GM12878 (cell line): ENCODE results near the gene BFSP2. TPM values are rescaled to one million over a fixed set of nuclear protein-coding genes. Genes with fewer than 3 reads are reported as not detected.

Experiments used
- ATAC-seq: fragments of 200-7000 bp; cut with Tn5 transposase; 3 replicates; pipeline ENCODE4 v1.9.1; 2020; ENCODE audit warnings: mild to moderate bottlenecking, moderate library complexity
- BruUV-seq: library from RNA; stranded (reverse); fragments of 400-500 nt; replicated peaks from 2 replicates; lab custom pipeline; 2021; lab: Mats Ljungman, UMichigan
- CTCF ChIA-PET: fragments of 300-600 bp; sonication (Branson Sonifier 250); formaldehyde crosslinking; extraction: SDS; loops from one replicate; lab custom pipeline; 2021; ENCODE audit warnings: inconsistent platforms; lab: Yijun Ruan, JAX
- POLR2A ChIA-PET: fragments of 350-600 bp; formaldehyde crosslinking; extraction: SDS; loops from one replicate; lab custom pipeline; 2021; ENCODE audit warnings: inconsistent platforms; lab: Charles Lee
- RAD21 ChIA-PET: fragments of 300-600 bp; sonication (Branson Sonifier 250); formaldehyde crosslinking; loops from one replicate; lab custom pipeline; 2023; ENCODE audit warnings: antibody characterized with exemption; ENCODE audit not compliant: unreplicated experiment; lab: Charles Lee
- SMC1A ChIA-PET: fragments of 300-600 bp; sonication (Branson Sonifier 250); formaldehyde crosslinking; loops from one replicate; lab custom pipeline; 2023; ENCODE audit not compliant: unreplicated experiment, uncharacterized antibody; lab: Charles Lee
- DNase-seq: peaks from one replicate; pipeline ENCODE4 v3.0.0-alpha.2; 2011; ENCODE audit warnings: low read depth, low spot score
- FAIRE-seq: peaks from 3 replicates; lab custom pipeline; 2011; peaks lifted over from hg19 to GRCh38; lab: Jason Lieb, UNC
- H2AFZ ChIP-seq: 2 replicates; pipeline ENCODE4 v1.6.0; 2011; ENCODE audit warnings: low read depth, low read length, control low read depth; ENCODE audit not compliant: control insufficient read depth
- H3K27ac ChIP-seq: 2 replicates; pipeline ENCODE4 v1.5.1; 2011; ENCODE audit warnings: control low read depth; ENCODE audit not compliant: control insufficient read depth, insufficient read depth
- H3K27me3 ChIP-seq, 2 experiments: replicated peaks in 1 of 2; 2 replicates each; pipeline versions ENCODE4 v1.6.0 to v1.6.1; 2011; ENCODE audit warnings: low read length in 1 of 2; ENCODE audit not compliant: control insufficient read depth in 2 of 2, insufficient read depth in 2 of 2
- H3K36me3 ChIP-seq, 2 experiments: 2 replicates each; pipeline ENCODE4 v1.5.1; 2011; ENCODE audit warnings: low read length in 1 of 2; ENCODE audit not compliant: control insufficient read depth in 2 of 2, insufficient read depth in 2 of 2
- H3K4me1 ChIP-seq: 2 replicates; pipeline ENCODE4 v1.6.1; 2011; ENCODE audit warnings: mild to moderate bottlenecking, low read length, moderate library complexity, mixed read lengths; ENCODE audit not compliant: control insufficient read depth, insufficient read depth
- H3K4me2 ChIP-seq: 2 replicates; pipeline ENCODE4 v1.6.0; 2011; ENCODE audit warnings: control low read depth; ENCODE audit not compliant: control insufficient read depth, insufficient read depth
- H3K4me3 ChIP-seq: fragments of 200-600 bp; sonication (generic); 2 replicates; pipeline ENCODE4 v1.5.1; 2016
- H3K79me2 ChIP-seq: 2 replicates; pipeline ENCODE4 v1.6.0; 2011; ENCODE audit warnings: low read length; ENCODE audit not compliant: control insufficient read depth, insufficient read depth
- H3K9ac ChIP-seq: 2 replicates; pipeline ENCODE4 v1.8.0; 2011; ENCODE audit warnings: low read length, control low read depth, mixed read lengths; ENCODE audit not compliant: control insufficient read depth, insufficient read depth
- H3K9me3 ChIP-seq: replicated peaks from 3 replicates; pipeline ENCODE4 v1.5.1; 2011; ENCODE audit warnings: mild to moderate bottlenecking, low read length; ENCODE audit not compliant: control insufficient read depth, insufficient read depth
- H4K20me1 ChIP-seq: 2 replicates; pipeline ENCODE4 v1.6.0; 2011; ENCODE audit not compliant: control insufficient read depth, insufficient read depth
- BCL11A ChIP-seq: IDR thresholded peaks from 2 replicates; pipeline ENCODE4 v1.6.1; 2011; ENCODE audit warnings: low read depth, low read length
- E4F1 ChIP-seq: fragments of 450-650 bp; IDR thresholded peaks from 2 replicates; pipeline ENCODE4 v1.6.1; 2018; ENCODE audit warnings: borderline replicate concordance, mild to moderate bottlenecking; ENCODE audit not compliant: partially characterized antibody
- ELK1 ChIP-seq: IDR thresholded peaks from 2 replicates; pipeline ENCODE4 v1.6.1; 2012; ENCODE audit warnings: low read depth, low read length, improper control_type of control experiment
- EZH2 ChIP-seq: IDR thresholded peaks from 2 replicates; pipeline ENCODE4 v1.6.1; 2012; ENCODE audit warnings: low read depth, mild to moderate bottlenecking, control low read depth, inconsistent platforms, low read length, borderline replicate concordance; ENCODE audit not compliant: control insufficient read depth
- GATAD2B ChIP-seq: fragments of 450-650 bp; conservative IDR thresholded peaks from 2 replicates; pipeline ENCODE4 v1.6.1; 2017; ENCODE audit warnings: low read depth, mild to moderate bottlenecking, moderate library complexity
- IKZF1 ChIP-seq: fragments of 450-650 bp; conservative IDR thresholded peaks from 2 replicates; pipeline ENCODE4 v1.6.1; 2017; ENCODE audit warnings: antibody characterized with exemption, mild to moderate bottlenecking
- KLF5 ChIP-seq: fragments of 450-650 bp; IDR thresholded peaks from 2 replicates; pipeline ENCODE4 v1.6.1; 2014; ENCODE audit warnings: mild to moderate bottlenecking; ENCODE audit not compliant: partially characterized antibody
- MEF2B ChIP-seq: fragments of 450-650 bp; IDR thresholded peaks from 2 replicates; pipeline ENCODE4 v1.6.1; 2018; ENCODE audit warnings: mild to moderate bottlenecking, moderate library complexity; ENCODE audit not compliant: partially characterized antibody, poor library complexity, severe bottlenecking
- NFXL1 ChIP-seq: fragments of 450-650 bp; IDR thresholded peaks from 2 replicates; pipeline ENCODE4 v1.6.1; 2017; ENCODE audit warnings: antibody characterized with exemption, mild to moderate bottlenecking, borderline replicate concordance
- RB1 ChIP-seq: fragments of 450-650 bp; formaldehyde crosslinking; IDR thresholded peaks from 2 replicates; pipeline ENCODE4 v1.6.1; 2017; ENCODE audit warnings: mild to moderate bottlenecking, borderline replicate concordance
- REST ChIP-seq: IDR thresholded peaks from 2 replicates; pipeline ENCODE4 v1.6.1; 2012; ENCODE audit warnings: mild to moderate bottlenecking, low read depth, low read length
- SMARCA5 ChIP-seq: fragments of 450-650 bp; IDR thresholded peaks from 2 replicates; pipeline ENCODE4 v1.6.1; 2017; ENCODE audit warnings: mild to moderate bottlenecking
- STAT3 ChIP-seq: IDR thresholded peaks from 2 replicates; pipeline ENCODE4 v1.6.1; 2011; ENCODE audit warnings: low read depth, low read length, improper control_type of control experiment
- WGBS: methylation state at CpG from one replicate; pipeline ENCODE4 v1.1.6; 2016; ENCODE audit warnings: low lambda C conversion rate; ENCODE audit not compliant: insufficient replicate concordance, insufficient coverage; ENCODE audit errors: missing lambda C conversion rate; 5-methylcytosine and 5-hydroxymethylcytosine counted together
- in situ Hi-C: fragments of 300-500 bp; cut with MboI; formaldehyde crosslinking; loops from 9 replicates; pipeline ENCODE4 v1.14.3; 2018; ENCODE audit warnings: mixed read lengths
- intact Hi-C: fragments of 100-400 bp; cut with micrococcal nuclease; formaldehyde crosslinking; loops from one replicate; pipeline ENCODE4 v1.14.2; 2022; ENCODE audit not compliant: unreplicated experiment
- polyA plus RNA-seq, 11 experiments: library from polyadenylated mRNA; depleted of rRNA in 4 of 11; unstranded in 6 of 11; stranded (reverse) in 5 of 11; fragments of >200 nt; fragmentation: Nextera tagmentation in 4 of 11; fragmentation: Illumina TruSeq in 1 of 11; extraction: Ambion mirVana in 4 of 11; extraction: Trizol in 1 of 11; gene quantifications; 1 replicate in 1 of 11; 2 replicates in 10 of 11; pipeline versions ENCODE4 v1.2.1 to v1.2.3, GENCODE V29; 2011 to 2016; ENCODE audit warnings: inconsistent platforms in 2 of 11, missing spikeins in 2 of 11, low read depth in 1 of 11
- total RNA-seq, 4 experiments: library from RNA; depleted of rRNA in 3 of 4; stranded (reverse); fragments of >200 nt in 3 of 4; fragmentation: Illumina TruSeq in 1 of 4; extraction: Trizol in 1 of 4; gene quantifications; 2 replicates each; pipeline versions ENCODE4 v1.2.1 to v1.2.3, GENCODE V29; 2013 to 2021

BFSP2 gene
- total and polyA plus RNA-seq, 10 of the 15 experiments (the other 5 are each of a cell fraction or from before 2014, with no cell fraction given) = 1.5 to 20.4 (median 7.3) TPM

- no TSS peak for BruUV-seq
- Histone ChIP-seq H4K20me1 (peaks cover 2% of the 10 kb centered on the region; the same call in 1 of the 2 replicates), H3K4me2 (no peak overlapping the region), H3K79me2 (no peaks in the 10 kb centered on the region), H3K4me3 (no peak overlapping the region), H3K27me3 (no peaks in the 10 kb centered on the region; a peak in 1 of 4 replicates), H2AFZ (no peak overlapping the region), H3K27ac (no peak overlapping the region), H3K36me3 (no peaks in the 10 kb centered on the region), H3K4me1 (no peaks in the 10 kb centered on the region), H3K9me3 (no peaks in the 10 kb centered on the region), H3K9ac (no peak overlapping the region)
- in situ Hi-C loops (no loop called here), intact Hi-C loops (no loop called here)
- SMC1A ChIA-PET = interaction anchor here (1.3 kb wide), 1 partner anchor 635 kb away, joined by 3 read pairs; no protein-coding TSS in a partner anchor
- ATAC-seq = no peak
- WGBS = 41% methylated on average over 2 of the region's 2 CpGs
- RAD21 ChIA-PET = no interaction called here
- no peak for DNase-seq
- POLR2A ChIA-PET = no interaction called here
- TF ChIP-seq MEF2B (no peak), ELK1 (no peak), BCL11A (no peak), STAT3 (no peak), SMARCA5 (no peak), RB1 (no peak), IKZF1 (no peak), EZH2 (no peak), NFXL1 (no peak), KLF5 (no peak), REST (no peak), E4F1 (no peak), GATAD2B (no peak)
- CTCF ChIA-PET = interaction anchor here (0.7 to 2.2 kb wide), 3 partner anchors 9 to 45 kb away, joined by 3 to 9 read pairs (median 3); no protein-coding TSS in a partner anchor
- FAIRE-seq = no peak
Measured at GRCh38 chr3:133366921-133367320, 32.9 kb upstream of the BFSP2 start.
